D721Med (cell line): Measurements from ENCODE around the gene KIF1A.

Experiments
- DNase-seq: peaks from one replicate; pipeline ENCODE4 v3.0.0; 2011; ENCODE audit warnings: low spot score; ENCODE audit not compliant: insufficient read length
- FAIRE-seq: peaks from 2 replicates; lab custom pipeline; 2011; peaks lifted over from hg19 to GRCh38; lab: Jason Lieb, UNC
- CTCF ChIP-seq: IDR thresholded peaks from 2 replicates; pipeline ENCODE4 v1.5.1; 2012; ENCODE audit warnings: mild to moderate bottlenecking, control low read depth; ENCODE audit not compliant: insufficient read depth; ENCODE audit errors: missing control alignments

Gene KIF1A

GRCh38 chr2:240760576-240761246 is 59.3 kb downstream of the KIF1A start:
- DNase-seq: no peak
- no peak for FAIRE-seq
- TF ChIP-seq CTCF: no peak

GRCh38 chr2:240760121-240760520 is 59.9 kb downstream of the KIF1A start:
- DNase-seq (no peak), FAIRE-seq (no peak)
- TF ChIP-seq CTCF: no peak

GRCh38 chr2:240759459-240759858 is 60.6 kb downstream of the KIF1A start:
- no peak for TF ChIP-seq CTCF
- FAIRE-seq: no peak

GRCh38 chr2:240757086-240757614 is 62.9 kb downstream of the KIF1A start:
- FAIRE-seq: no peak
- no peak for DNase-seq
- TF ChIP-seq CTCF: no peak

More at GRCh38 chr2:240759459-240759858, 60.6 kb downstream of the KIF1A start:
- no peak for DNase-seq

GRCh38 chr2:240752209-240752608 is 67.8 kb downstream of the KIF1A start:
- DNase-seq (no peak), FAIRE-seq (no peak)
- TF ChIP-seq CTCF: no peak

GRCh38 chr2:240750409-240750808 is 69.6 kb downstream of the KIF1A start:
- FAIRE-seq (no peak), DNase-seq (no peak)
- TF ChIP-seq CTCF: no peak

GRCh38 chr2:240749516-240749915 is 70.5 kb downstream of the KIF1A start:
- DNase-seq: no peak

More at GRCh38 chr2:240749516-240749915, 70.5 kb downstream of the KIF1A start:
- no peak for FAIRE-seq
- TF ChIP-seq CTCF: no peak
